Stimulated activated naive CD4-positive, alpha-beta T cell (primary cell): Measurements from ENCODE around the gene RAD51B.
A peak's percentile ranks its signal among the peaks of the same experiment; 100 is the strongest.
"Not testable (repeated sequence)": the region's sequence is repeated elsewhere in the genome, so short reads cannot be mapped to it uniquely, and the experiment has no call there.

Experiments
- DNase-seq, 6 experiments: peaks; one replicate each; lab custom pipeline; 2025; lab: John Stamatoyannopoulos, UW

The RAD51B gene

GRCh38 chr14:68174446-68174845 is 354.9 kb downstream of the RAD51B start:
- no peak for DNase-seq

- DNase-seq, result no peak
These were observed 357.1 kb downstream of the RAD51B start for GRCh38 chr14:68176687-68177086.

- DNase-seq, result no peak
These were observed 358.1 kb downstream of the RAD51B start for GRCh38 chr14:68177728-68178127.

- no peak for DNase-seq
These were observed 358.7 kb downstream of the RAD51B start for GRCh38 chr14:68178282-68178681.

GRCh38 chr14:68181519-68182326 is 362.1 kb downstream of the RAD51B start:
- no peak for DNase-seq

GRCh38 chr14:68182492-68182891 is 362.9 kb downstream of the RAD51B start:
- peak in 1 of 6 experiments; percentile 4 for DNase-seq

GRCh38 chr14:68186500-68187276 is 367.1 kb downstream of the RAD51B start:
- not testable (repeated sequence) for DNase-seq

GRCh38 chr14:68188174-68188573 is 368.6 kb downstream of the RAD51B start:
- DNase-seq, result no peak

GRCh38 chr14:68190032-68190431 is 370.5 kb downstream of the RAD51B start:
- DNase-seq, result no peak

- no peak for DNase-seq
These were observed 372.2 kb downstream of the RAD51B start for GRCh38 chr14:68191567-68192321.

GRCh38 chr14:68192935-68193334 is 373.4 kb downstream of the RAD51B start:
- DNase-seq, result no peak

GRCh38 chr14:68193970-68194681 is 374.5 kb downstream of the RAD51B start:
- no peak for DNase-seq

GRCh38 chr14:68195126-68195525 is 375.5 kb downstream of the RAD51B start:
- DNase-seq, result no peak

GRCh38 chr14:68198713-68199495 is 379.3 kb downstream of the RAD51B start:
- no peak for DNase-seq

- DNase-seq, result no peak
These were observed 380.1 kb downstream of the RAD51B start for GRCh38 chr14:68199554-68200151.

- no peak for DNase-seq
These were observed 384.3 kb downstream of the RAD51B start for GRCh38 chr14:68203871-68204270.

GRCh38 chr14:68208218-68208617 is 388.6 kb downstream of the RAD51B start:
- no peak for DNase-seq

GRCh38 chr14:68208626-68209317 is 389.2 kb downstream of the RAD51B start:
- no peak for DNase-seq

GRCh38 chr14:68210729-68211299 is 391.2 kb downstream of the RAD51B start:
- DNase-seq, result peak in 3 of 6 experiments; percentile 32 to 58 (median 48)

GRCh38 chr14:68211421-68211820 is 391.8 kb downstream of the RAD51B start:
- DNase-seq, result no peak
